Measurements from ENCODE around the gene OLR1. TPM values are rescaled to one million over a fixed set of nuclear protein-coding genes. Genes with fewer than 3 reads are reported as not detected.
A peak's percentile ranks its signal among the peaks of the same experiment; 100 is the strongest.

The OLR1 gene
- polyA plus RNA-seq, 1 donor = 2.3 TPM

DNA sequence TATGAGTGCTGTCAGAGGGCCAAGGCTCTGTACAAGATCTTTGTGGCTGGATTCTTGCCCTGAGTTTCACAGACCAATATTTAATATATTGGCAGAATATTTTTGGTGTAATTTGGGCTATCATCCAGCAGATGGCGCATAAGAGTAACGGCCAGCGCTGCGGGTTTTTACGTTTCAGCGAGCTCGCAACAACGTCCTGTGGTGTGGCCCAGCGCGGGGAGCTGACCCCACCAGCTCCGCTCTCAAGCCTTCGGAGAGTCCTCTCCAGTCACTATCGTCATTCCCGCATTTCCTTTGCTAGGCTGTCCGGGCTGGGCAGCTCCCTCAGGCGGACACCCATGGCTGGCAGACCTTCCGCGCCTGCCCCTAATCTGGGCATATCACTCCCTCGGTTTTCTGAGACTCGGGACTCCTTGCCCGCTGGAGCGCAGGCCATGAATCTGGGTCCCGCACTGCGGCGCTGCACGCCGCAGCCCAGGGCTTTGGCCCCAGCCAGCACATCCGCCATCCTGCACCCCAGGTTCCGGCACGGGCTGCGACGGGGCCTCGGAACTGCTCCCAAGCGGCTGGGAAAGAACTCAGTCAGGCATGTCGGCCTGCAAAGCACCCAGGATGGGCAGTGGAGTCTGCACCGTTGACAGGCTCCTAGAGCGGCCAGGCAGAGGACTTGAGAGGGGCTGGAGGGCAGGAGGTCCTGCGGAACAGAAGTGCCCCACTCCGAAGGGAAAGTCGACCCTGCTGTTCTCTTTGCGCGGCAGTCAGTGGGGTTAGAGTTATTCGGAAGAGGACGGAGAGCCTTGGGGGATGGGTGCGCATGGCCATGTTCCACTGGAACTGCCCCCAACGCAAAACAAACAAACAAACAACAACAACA is 18.4 kb downstream of the OLR1 start:
- DNase-seq = peak; percentile 79

GRCh38 chr12:10151621-10152020 is 20.3 kb downstream of the OLR1 start:
- no peak for DNase-seq

DNA sequence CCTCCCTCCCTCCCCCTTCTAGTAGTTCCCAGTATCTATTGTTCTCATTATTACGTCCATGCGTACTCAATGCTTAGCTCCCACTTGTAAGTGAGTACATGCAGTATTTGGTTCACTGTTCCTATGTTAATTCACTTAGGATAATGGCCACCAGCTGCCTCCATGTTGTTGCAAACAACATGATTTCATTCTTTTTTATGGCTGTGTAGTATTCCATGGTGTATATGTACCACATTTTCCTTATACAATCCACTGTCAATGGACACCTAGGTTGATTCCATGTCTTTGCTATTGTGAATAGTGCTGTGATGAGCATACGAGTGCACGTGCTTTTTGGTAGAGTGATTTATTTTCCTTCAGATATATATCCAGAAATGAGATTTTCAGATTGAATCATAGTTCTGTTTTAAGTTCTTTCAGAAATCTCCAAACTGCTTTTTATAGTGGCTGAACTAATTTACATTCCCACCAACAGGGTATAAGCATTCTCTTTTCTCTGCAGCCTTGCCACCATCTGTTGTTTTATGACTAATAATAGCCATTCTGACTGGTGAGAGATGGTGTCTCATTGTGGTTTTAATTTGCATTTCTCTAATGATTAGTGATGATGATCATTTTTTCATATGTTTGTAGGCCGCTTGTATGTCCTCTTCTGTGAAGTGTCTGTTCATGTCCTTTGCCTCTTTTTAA is 24.1 kb downstream of the OLR1 start:
- DNase-seq = no peak

- no peak for DNase-seq
These were observed 28.8 kb downstream of the OLR1 start for GRCh38 chr12:10142976-10143589.

DNA sequence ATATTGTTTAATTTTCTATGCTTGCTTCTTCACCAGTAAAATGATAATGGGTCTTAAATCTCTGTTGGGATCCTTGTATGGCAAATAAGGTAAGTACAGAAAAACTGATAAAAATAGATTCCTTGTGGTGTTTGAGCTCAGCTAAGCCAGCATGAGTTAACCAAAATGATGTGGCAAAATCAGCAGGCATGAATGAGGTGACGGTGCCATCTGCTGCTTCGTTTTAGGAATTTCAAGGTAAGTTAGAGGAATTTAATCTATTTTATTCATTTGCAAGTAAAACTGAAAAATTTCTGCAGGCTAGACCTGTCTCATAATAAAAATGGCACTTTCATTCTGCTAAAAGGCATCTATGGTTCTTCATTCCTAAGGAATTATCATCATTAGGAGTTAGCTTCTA is 31.9 kb downstream of the OLR1 start:
- DNase-seq = peak; percentile 66

DNA sequence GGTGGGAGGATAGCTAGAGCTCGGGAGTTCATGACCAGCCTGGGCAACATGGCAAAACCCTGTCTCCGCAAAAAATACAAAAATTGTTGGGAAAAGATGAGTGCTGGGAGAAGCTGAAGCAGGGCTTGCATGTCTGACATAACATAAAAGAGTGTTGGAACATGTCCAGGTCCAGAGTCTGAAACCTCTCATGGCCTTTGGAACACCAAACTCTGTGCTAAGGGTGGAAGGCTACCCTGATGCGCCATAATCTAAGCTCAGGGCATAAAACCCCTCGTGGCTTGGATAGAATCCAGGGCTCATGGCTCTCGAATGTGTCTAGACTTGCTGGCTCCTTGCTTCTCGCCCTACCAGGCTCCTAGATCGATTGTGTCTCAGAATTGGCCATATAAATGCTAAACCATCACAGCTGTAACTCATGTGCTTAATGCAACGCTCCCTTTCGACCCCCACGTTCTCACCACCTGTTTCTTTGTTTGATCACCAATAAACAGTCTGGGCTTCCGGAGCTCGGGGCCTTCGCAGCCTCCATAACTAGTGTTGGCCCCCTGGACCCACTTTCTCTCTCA is 35.2 kb downstream of the OLR1 start:
- no peak for DNase-seq

DNA sequence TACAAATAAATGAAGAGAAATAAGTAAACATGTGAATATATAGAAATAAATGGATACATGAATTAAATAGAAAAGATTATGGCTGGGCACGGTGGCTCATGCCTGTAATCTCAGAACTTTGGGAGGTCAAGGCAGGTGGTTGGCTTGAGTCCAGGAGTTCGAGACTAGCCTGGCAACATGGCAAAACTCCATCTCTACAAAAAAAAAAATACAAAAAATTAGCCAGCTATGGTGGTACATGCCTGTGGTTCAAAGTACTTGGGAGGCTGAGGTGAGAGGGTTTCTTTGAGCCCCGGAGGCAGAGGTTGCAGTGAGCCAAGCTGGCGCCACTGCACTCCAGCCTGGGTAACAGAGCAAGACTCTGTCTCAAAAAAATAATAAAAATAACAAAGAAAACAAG is 36.8 kb downstream of the OLR1 start:
- no peak for DNase-seq

DNA sequence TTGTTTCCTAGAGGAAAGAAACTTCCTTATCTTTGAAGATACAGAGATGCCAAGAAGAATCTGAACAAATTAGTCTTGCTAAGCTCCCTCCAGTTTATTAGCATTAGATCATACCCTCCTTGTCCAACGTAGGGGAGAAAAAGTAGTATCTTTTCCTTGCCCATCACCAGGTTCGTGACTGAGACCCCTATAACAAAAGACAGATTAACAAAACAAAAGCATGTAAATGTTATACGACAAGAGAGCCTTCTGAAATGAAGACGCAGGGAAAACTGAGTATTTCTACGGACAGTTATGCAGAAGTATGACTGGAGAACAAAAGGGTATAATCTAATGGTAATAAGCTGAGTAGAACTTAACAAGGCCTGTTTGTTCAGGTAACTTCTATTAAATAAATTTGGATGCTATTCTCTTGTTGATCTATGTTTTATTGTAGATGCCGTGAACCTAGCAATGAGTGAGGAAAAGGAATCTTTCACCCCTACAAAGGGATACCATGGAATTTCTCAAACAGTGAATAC is 39.0 kb downstream of the OLR1 start:
- no peak for DNase-seq

- peak; percentile 4 for DNase-seq
These were observed 40.7 kb downstream of the OLR1 start for GRCh38 chr12:10131111-10131690.

GRCh38 chr12:10130042-10130441 is 41.9 kb downstream of the OLR1 start, which contains the start of gene CLEC7A:
CLEC7A (minus strand) TSS chr12:10130199; CDS start chr12:10130082, 117 bp downstream.
- DNase-seq = peak; percentile 4

- no peak for DNase-seq
These were observed 43.2 kb downstream of the OLR1 start for GRCh38 chr12:10128687-10129086.

DNA sequence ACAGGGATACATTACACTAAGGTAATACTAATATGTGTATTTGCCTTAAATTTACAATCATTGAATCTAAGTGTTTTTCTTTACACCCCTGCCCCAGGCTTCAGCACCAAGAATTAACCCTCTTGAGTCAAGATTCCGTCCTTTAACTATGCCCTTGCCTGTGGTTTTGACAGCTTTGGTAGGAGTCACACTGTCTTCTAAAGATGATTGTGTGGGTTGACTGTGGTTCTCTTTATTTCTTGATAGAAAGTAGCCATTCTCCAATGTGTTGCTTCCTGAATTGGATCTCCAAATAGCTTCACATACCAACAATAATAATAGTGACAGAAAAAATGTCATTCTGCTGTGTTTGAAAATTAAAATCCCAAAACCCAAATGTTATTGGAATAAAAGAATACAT is 45.5 kb downstream of the OLR1 start:
- DNase-seq = no peak

DNA sequence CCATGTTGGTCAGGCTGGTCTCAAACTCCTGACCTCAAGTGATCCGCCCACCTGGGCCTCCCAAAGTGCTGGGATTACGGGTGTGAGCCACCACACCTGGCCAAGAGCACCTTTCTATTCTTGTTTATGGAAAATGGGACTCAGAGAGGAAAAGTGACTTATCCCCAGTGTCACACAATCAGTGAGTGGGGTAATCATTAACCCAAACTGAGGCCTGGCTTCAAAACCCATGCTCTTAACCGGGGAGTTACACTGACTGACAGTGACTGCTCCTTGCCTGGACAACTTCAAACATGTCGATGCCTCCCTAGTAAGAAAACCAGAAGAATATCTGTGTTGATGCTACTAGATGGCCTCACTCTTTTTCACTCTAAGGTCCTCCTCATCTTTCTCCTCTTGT is 49.2 kb downstream of the OLR1 start:
- DNase-seq = no peak

GRCh38 chr12:10121278-10121677 is 50.7 kb downstream of the OLR1 start:
- DNase-seq = no peak

DNA sequence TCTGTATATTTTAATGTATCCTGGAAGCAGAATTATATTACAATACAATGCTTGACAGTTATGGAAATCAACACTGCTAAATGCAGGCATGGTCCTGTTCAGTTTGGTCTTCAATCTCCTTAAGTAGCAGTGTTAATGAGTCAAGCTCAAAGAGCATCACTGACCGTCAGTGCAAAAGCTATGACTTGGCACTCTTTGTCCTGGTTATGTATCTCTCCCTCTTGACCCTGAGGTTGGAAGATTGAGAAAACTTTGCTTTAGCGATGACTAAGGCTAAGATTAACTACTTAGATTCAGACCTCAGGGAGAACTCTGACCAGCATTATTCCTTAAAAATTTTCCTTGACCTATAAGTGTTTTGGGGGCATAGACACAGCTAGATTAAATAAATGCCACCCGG is 52.9 kb downstream of the OLR1 start:
- no peak for DNase-seq

DNA sequence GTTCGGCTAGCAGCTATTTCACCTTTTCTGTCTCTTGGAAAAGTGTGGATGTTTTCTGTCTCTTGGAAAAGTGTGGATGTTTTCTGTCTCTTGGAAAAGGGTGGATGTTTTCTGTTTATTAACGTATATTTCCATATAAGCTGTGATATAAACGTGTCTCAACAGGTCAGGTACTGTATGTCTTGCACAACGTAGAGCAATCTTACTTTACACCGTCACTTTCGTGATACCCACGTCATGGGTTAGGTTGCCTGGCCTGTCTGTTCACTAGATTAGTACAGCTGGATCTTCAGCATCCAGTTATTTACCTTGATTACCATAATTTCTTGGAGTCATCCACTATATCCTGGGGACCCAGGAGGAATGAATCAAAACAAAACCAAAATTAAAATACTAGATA is 56.0 kb downstream of the OLR1 start:
- no peak for DNase-seq

GRCh38 chr12:10115311-10115710 is 56.6 kb downstream of the OLR1 start:
- no peak for DNase-seq

DNA sequence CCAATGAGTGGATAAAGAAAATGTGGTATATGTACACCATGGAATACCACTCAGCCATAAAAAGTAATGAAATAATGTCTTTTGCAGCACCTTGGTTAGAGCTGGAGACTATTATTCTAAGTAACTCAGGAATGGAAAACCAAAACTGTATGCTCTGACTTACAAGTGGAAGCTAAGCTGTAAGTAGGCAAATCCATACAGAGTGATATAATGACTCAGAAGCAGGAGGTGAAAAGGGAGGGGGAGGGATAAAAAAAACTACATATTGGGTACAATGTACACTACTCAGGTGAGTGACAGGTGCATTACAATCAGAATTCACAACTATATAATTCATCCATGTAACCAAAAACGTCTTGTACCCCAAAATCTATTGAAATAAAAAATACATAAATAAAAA is 58.0 kb downstream of the OLR1 start:
- DNase-seq = no peak

GRCh38 chr12:10113075-10113474 is 58.9 kb downstream of the OLR1 start:
- no peak for DNase-seq

- no peak for DNase-seq
These were observed 60.5 kb downstream of the OLR1 start for GRCh38 chr12:10111451-10111850.

DNA sequence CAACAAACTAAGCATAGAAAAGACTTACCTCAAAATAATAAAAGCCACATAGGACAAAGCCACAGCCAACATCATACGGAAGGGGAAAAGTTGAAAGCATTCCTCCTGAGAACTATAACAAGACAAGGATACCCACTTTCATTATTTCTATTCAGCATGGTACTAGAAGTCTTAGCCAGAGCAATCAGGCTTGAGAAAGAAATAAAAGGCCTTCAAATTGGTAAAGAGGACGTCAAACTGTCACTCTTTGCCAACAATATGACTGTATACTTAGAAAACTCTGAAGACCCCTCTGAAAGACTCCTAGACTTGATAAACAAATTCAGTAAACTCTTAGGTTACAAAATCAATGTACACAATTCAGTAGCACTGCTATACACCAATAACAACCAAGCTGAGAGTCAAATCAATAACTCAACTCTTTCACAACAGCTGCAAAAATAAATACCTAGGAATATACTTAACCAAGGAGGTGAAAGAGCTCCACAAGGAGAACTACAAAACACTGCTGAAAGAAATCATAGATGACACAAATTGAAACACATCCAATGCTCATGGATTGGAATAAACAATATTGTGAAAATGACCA is 61.6 kb downstream of the OLR1 start:
- no peak for DNase-seq

Data from hindlimb muscle (tissue), 1 donor.